NOMO-1 treated with DMSO at 0.1 percent for 48 hours (cell line): ENCODE results near the gene ZNF780A.
"Not testable (repeated sequence)": the region's sequence is repeated elsewhere in the genome, so short reads cannot be mapped to it uniquely, and the experiment has no call there.

Source experiments
- DNase-seq: peaks from one replicate; lab custom pipeline; 2025; ENCODE audit not compliant: unreplicated experiment; lab: John Stamatoyannopoulos, UW

ZNF780A gene

GRCh38 chr19:40090241-40091204 lies at the start of gene ZNF780A:
Gene ZNF780A (minus strand): TSS chr19:40090943. CDS start chr19:40084753, 6,190 bp downstream.
- peak; percentile 54 for DNase-seq

- peak; percentile 42 for DNase-seq
Measured at GRCh38 chr19:40139533-40140287, 49.0 kb upstream of the ZNF780A start.

- DNase-seq = no peak
Measured at GRCh38 chr19:40136818-40137217, 46.1 kb upstream of the ZNF780A start.

GRCh38 chr19:40134866-40135265 lies 44.1 kb upstream of the ZNF780A start:
- no peak for DNase-seq

GRCh38 chr19:40133491-40133890 lies 42.7 kb upstream of the ZNF780A start:
- no peak for DNase-seq

- DNase-seq = no peak
Measured at GRCh38 chr19:40130013-40130412, 39.3 kb upstream of the ZNF780A start.

- no peak for DNase-seq
Measured at GRCh38 chr19:40129425-40129824, 38.7 kb upstream of the ZNF780A start.

- DNase-seq = no peak
Measured at GRCh38 chr19:40128991-40129390, 38.2 kb upstream of the ZNF780A start.

GRCh38 chr19:40119380-40119779 lies 28.6 kb upstream of the ZNF780A start:
- DNase-seq = no peak

- not testable (repeated sequence) for DNase-seq
Measured at GRCh38 chr19:40118638-40119037, 27.9 kb upstream of the ZNF780A start.

- DNase-seq = no peak
Measured at GRCh38 chr19:40116075-40116474, 25.3 kb upstream of the ZNF780A start.

- not testable (repeated sequence) for DNase-seq
Measured at GRCh38 chr19:40114119-40114518, 23.4 kb upstream of the ZNF780A start.

- not testable (repeated sequence) for DNase-seq
Measured at GRCh38 chr19:40112271-40112670, 21.5 kb upstream of the ZNF780A start.

GRCh38 chr19:40110570-40110969 lies 19.8 kb upstream of the ZNF780A start:
- no peak for DNase-seq

GRCh38 chr19:40104754-40105153 lies 14.0 kb upstream of the ZNF780A start:
- DNase-seq = no peak

- DNase-seq = no peak
Measured at GRCh38 chr19:40103600-40103999, 12.9 kb upstream of the ZNF780A start.

- DNase-seq = no peak
Measured at GRCh38 chr19:40101813-40102212, 11.1 kb upstream of the ZNF780A start.

- DNase-seq = no peak
Measured at GRCh38 chr19:40093416-40093815, 2.7 kb upstream of the ZNF780A start.

- DNase-seq = no peak
Measured at GRCh38 chr19:40091205-40092129, 724 bp upstream of the ZNF780A start.

GRCh38 chr19:40089462-40089861 lies 1.3 kb downstream of the ZNF780A start:
- no peak for DNase-seq
